Lung (tissue), 12 donors: Measurements from ENCODE around the gene REXO1. TPM values are rescaled to one million over a fixed set of nuclear protein-coding genes. Genes with fewer than 3 reads are reported as not detected.

Source experiments
- ATAC-seq: fragments of 200-7000 bp; cut with Tn5 transposase; one replicate; pipeline ENCODE4 v1.9.1; 2020; ENCODE audit warnings: moderate number of reproducible peaks; ENCODE audit not compliant: insufficient read depth, low FRiP score
- DNase-seq, 3 donors: peaks; one replicate each; pipeline ENCODE4 v3.0.0-alpha.2; 2013 to 2017
- H3K27ac ChIP-seq, 2 donors: one replicate each; pipeline ENCODE4 v1.5.1; 2013; ENCODE audit warnings: mild to moderate bottlenecking in 2 of 2, moderate library complexity in 2 of 2, control low read depth in 1 of 2, inconsistent platforms in 1 of 2, low read depth in 1 of 2, low read length in 1 of 2
- H3K27me3 ChIP-seq, 3 donors: one replicate each; pipeline ENCODE4 v1.5.1; 2013; ENCODE audit warnings: low read length in 2 of 3; ENCODE audit not compliant: control insufficient read depth in 3 of 3, insufficient read depth in 3 of 3
- H3K36me3 ChIP-seq, 4 donors: one replicate each; pipeline ENCODE4 v1.5.1; 2013; ENCODE audit warnings: low read length in 4 of 4, mild to moderate bottlenecking in 1 of 4, moderate library complexity in 1 of 4; ENCODE audit not compliant: control insufficient read depth in 4 of 4, insufficient read depth in 4 of 4
- H3K4me1 ChIP-seq, 5 donors: one replicate each; pipeline ENCODE4 v1.5.1; 2013; ENCODE audit warnings: low read length in 5 of 5, mild to moderate bottlenecking in 2 of 5, moderate library complexity in 1 of 5; ENCODE audit not compliant: control insufficient read depth in 5 of 5, insufficient read depth in 5 of 5
- H3K4me3 ChIP-seq: one replicate; pipeline ENCODE4 v1.5.1; 2013; ENCODE audit warnings: mild to moderate bottlenecking, control low read depth, moderate library complexity
- H3K9ac ChIP-seq, 2 donors: one replicate each; pipeline ENCODE4 v1.5.1; 2013; ENCODE audit warnings: low read length in 2 of 2, control low read depth in 1 of 2; ENCODE audit not compliant: insufficient read depth in 1 of 2
- H3K9me3 ChIP-seq, 4 donors: one replicate each; pipeline ENCODE4 v1.5.1; 2013; ENCODE audit warnings: low read length in 3 of 4, mild to moderate bottlenecking in 1 of 4, moderate library complexity in 1 of 4; ENCODE audit not compliant: control insufficient read depth in 4 of 4, insufficient read depth in 3 of 4
- WGBS, 2 donors: extraction: QIAGEN DNeasy Blood & Tissue Kit; methylation state at CpG; one replicate each; pipeline ENCODE4 v1.1.7; 2013; 5-methylcytosine and 5-hydroxymethylcytosine counted together
- polyA plus RNA-seq, 2 donors: library from polyadenylated mRNA; stranded (reverse); fragments of 200-250 nt; gene quantifications; one replicate each; pipeline ENCODE4 v1.2.1, GENCODE V29; 2013
- total RNA-seq, 2 donors: library from RNA; depleted of rRNA in 1 of 2; stranded (reverse); fragments of >200 nt in 1 of 2; gene quantifications; one replicate each; pipeline ENCODE4 v1.2.1, GENCODE V29; 2014 to 2021
- TF ChIP-seq, protein P1 (sequence below): IDR thresholded peaks from 2 replicates; pipeline ENCODE4 v1.5.1; 2012; ENCODE audit warnings: mild to moderate bottlenecking; ENCODE audit errors: control extremely low read depth, extremely low read depth
- donor health status: control.
- donor health status: control.
- donor health status: Bipolar disorder and iron deficiency.
- donor health status: healthy.
- donor health status: DM: yes; HTN: yes; CAD: no.

The REXO1 gene
- total and polyA plus RNA-seq, 4 donors: 15.6 to 40.3 (median 27.2) TPM

DNA sequence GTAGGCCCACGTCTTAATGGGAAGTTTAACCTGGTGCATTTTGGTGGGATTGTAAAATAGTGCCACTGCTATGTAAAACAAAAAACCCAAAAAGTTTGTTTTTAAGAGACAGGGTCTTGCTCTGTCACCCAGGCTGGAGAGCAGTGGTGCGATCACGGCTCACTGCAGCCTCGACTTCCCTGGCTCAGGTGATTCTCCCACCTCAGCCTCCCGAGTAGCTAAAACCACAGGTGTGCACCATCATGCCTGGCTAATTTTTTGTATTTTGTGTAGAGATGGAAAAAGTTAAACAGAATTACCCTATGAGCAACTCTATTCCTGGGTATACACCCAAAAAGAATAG lies 820 bp upstream of the REXO1 start:
- DNase-seq (no peak), ATAC-seq (no peak)
- Histone ChIP-seq H3K9ac (no peak overlapping the region), H3K36me3 (peaks cover 0 to 8% (median 1%) of the 10 kb centered on the region in 4 donors), H3K4me3 (no peak overlapping the region), H3K27me3 (no peaks in the 10 kb centered on the region), H3K27ac (no peak overlapping the region), H3K4me1 (peaks cover 8 to 41% (median 15%) of the 10 kb centered on the region in 5 donors), H3K9me3 (no peaks in the 10 kb centered on the region)
- TF ChIP-seq, protein P1, sequence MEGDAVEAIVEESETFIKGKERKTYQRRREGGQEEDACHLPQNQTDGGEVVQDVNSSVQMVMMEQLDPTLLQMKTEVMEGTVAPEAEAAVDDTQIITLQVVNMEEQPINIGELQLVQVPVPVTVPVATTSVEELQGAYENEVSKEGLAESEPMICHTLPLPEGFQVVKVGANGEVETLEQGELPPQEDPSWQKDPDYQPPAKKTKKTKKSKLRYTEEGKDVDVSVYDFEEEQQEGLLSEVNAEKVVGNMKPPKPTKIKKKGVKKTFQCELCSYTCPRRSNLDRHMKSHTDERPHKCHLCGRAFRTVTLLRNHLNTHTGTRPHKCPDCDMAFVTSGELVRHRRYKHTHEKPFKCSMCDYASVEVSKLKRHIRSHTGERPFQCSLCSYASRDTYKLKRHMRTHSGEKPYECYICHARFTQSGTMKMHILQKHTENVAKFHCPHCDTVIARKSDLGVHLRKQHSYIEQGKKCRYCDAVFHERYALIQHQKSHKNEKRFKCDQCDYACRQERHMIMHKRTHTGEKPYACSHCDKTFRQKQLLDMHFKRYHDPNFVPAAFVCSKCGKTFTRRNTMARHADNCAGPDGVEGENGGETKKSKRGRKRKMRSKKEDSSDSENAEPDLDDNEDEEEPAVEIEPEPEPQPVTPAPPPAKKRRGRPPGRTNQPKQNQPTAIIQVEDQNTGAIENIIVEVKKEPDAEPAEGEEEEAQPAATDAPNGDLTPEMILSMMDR: no peak
- 61 to 65% methylated on average over 5 of the region's 5 CpGs for WGBS, 2 donors

DNA sequence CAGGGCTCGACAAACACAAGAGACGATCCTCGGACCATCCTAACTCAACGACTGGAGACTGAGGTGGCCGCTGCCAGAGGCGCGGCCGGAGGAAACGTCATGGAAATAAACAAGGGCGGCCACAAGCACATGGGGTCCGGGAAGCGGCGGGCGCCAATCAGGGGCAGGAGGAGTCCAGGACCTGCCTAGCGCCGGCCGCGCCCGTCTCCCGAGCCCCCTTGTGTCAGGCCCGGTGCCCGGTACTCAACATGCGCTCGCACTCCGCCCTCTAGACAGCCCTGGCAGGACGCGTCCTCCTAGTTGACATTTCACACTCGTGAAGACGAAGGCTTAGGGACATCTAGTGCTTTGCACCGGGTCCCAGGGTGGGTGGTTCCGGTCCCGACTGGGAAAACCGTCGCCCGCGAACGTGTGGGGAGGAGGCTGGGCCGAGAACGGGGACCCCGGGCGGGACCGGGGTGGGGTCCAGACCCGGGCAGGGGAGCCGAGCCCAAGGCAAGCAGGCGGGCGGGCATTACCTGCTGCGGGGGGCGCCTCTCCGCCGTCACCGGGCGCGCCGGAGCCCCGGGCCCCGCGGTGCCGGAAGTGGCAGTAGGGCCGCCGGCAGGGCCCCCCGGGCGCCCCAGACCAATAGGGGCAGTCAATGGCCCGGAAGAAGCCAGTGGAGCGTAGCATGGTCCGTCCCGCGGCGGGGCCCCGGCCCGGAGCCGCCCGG lies 442 bp downstream of the REXO1 start:
- Histone ChIP-seq H3K27ac (peak overlapping the region; percentile 99), H3K9me3 (no peaks in the 10 kb centered on the region), H3K36me3 (peaks cover 0 to 8% (median 1%) of the 10 kb centered on the region in 4 donors), H3K4me3 (peak overlapping the region; percentile 99), H3K9ac (peak overlapping the region; percentile 63 to 85), H3K4me1 (peaks cover 8 to 39% (median 12%) of the 10 kb centered on the region in 5 donors), H3K27me3 (no peaks in the 10 kb centered on the region)
- TF ChIP-seq, protein P1: no peak
- ATAC-seq: no peak
- WGBS, 2 donors: 0% methylated on average over 28 to 72 of the region's 72 CpGs
- peak in 1 of 3 donors; percentile 35 for DNase-seq

DNA sequence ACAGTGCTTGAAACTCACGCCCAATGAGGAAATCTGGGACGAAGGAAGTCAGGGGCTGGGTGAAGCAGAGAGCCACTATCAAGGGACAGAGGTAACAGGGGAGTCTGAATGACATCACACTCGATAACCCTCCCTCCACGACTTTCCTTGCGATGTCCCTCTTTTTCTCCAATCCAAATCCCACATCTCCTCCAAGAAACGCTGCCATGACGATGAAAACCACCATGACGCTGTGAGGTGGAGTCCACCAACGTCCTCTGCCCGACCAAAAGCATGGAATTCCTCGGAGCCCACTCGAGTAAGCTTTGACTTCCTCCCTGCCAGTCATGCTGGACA lies 967 bp downstream of the REXO1 start:
- Histone ChIP-seq H3K36me3 (peaks cover 0 to 8% (median 1%) of the 10 kb centered on the region in 4 donors), H3K27me3 (no peaks in the 10 kb centered on the region), H3K4me1 (peaks cover 8 to 37% (median 12%) of the 10 kb centered on the region in 5 donors), H3K9me3 (no peaks in the 10 kb centered on the region), H3K27ac (peak overlapping the region in 1 of 2 donors; percentile 99), H3K9ac (peak overlapping the region; percentile 63 to 85), H3K4me3 (peak overlapping the region; percentile 99)
- ATAC-seq (no peak), DNase-seq (no peak)
- 5 to 6% methylated on average over 12 of the region's 12 CpGs for WGBS, 2 donors
- TF ChIP-seq, protein P1: no peak
